DND-41 (cell line): Measurements from ENCODE around the gene PABPC1L.

Experiments
- EZH2 ChIP-seq: IDR thresholded peaks from 3 replicates; pipeline ENCODE4 v1.6.1; 2012; ENCODE audit warnings: borderline replicate concordance, low read depth, mild to moderate bottlenecking, moderate library complexity, low read length, inconsistent platforms; ENCODE audit not compliant: severe bottlenecking
- TF ChIP-seq, protein P1 (sequence below): IDR thresholded peaks from 2 replicates; pipeline ENCODE4 v1.5.1; 2012; ENCODE audit warnings: borderline replicate concordance, low read length, moderate library complexity, mild to moderate bottlenecking; ENCODE audit not compliant: poor library complexity, severe bottlenecking; ENCODE audit errors: extremely low read depth

- TF ChIP-seq, protein P1, sequence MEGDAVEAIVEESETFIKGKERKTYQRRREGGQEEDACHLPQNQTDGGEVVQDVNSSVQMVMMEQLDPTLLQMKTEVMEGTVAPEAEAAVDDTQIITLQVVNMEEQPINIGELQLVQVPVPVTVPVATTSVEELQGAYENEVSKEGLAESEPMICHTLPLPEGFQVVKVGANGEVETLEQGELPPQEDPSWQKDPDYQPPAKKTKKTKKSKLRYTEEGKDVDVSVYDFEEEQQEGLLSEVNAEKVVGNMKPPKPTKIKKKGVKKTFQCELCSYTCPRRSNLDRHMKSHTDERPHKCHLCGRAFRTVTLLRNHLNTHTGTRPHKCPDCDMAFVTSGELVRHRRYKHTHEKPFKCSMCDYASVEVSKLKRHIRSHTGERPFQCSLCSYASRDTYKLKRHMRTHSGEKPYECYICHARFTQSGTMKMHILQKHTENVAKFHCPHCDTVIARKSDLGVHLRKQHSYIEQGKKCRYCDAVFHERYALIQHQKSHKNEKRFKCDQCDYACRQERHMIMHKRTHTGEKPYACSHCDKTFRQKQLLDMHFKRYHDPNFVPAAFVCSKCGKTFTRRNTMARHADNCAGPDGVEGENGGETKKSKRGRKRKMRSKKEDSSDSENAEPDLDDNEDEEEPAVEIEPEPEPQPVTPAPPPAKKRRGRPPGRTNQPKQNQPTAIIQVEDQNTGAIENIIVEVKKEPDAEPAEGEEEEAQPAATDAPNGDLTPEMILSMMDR, result no peak
- no peak for TF ChIP-seq EZH2
Observed at GRCh38 chr20:44936510-44936909, 26.6 kb downstream of the PABPC1L start.
